K562 treated with DMSO at 1 percent for 4 hours (cell line): ENCODE data around the gene NIP7. TPM values are rescaled to one million over a fixed set of nuclear protein-coding genes. Genes with fewer than 3 reads are reported as not detected.

Experiments
- total RNA-seq: library from RNA; unstranded; fragments of 300-600 nt; gene quantifications from 2 replicates; pipeline ENCODE4 v1.2.3, GENCODE V29; 2022; ENCODE audit not compliant: insufficient read depth

Gene NIP7
- total RNA-seq, result 13.0 and 14.3 TPM in 2 replicates

GRCh38 chr16:69339289-69340094, at the start of gene NIP7, which contains the start of gene COG8:
Gene NIP7 (plus strand): TSS chr16:69339772. CDS start chr16:69339830, 58 bp downstream.
Gene COG8 (minus strand): TSS chr16:69339564. CDS start chr16:69339552, 12 bp downstream.

GRCh38 chr16:69310653-69311532, 28.7 kb upstream of the NIP7 start, which contains the start of gene VPS4A:
Gene VPS4A (plus strand): TSS chr16:69311350. CDS start chr16:69311512, 162 bp downstream.

GRCh38 chr16:69330286-69331109, 9.1 kb upstream of the NIP7 start, which contains the start of gene PDF:
Gene PDF (minus strand): TSS chr16:69330588. CDS start chr16:69330570, 18 bp downstream.

GRCh38 chr16:69351309-69352027, 11.9 kb downstream of the NIP7 start, which contains the start of gene TMED6:
Gene TMED6 (minus strand): TSS chr16:69351786. CDS start chr16:69351753, 33 bp downstream.

Other genes with a start within 250 kb of the NIP7 start
- gene HAS3, start 234.1 kb upstream of the NIP7 start, total RNA-seq, result 0.86 and 1.1 TPM in 2 replicates
- gene CHTF8, start 207.2 kb upstream of the NIP7 start, total RNA-seq, result 91.2 and 100 TPM in 2 replicates
- 47.7 and 55.7 TPM in 2 replicates for gene UTP4, start 207.1 kb upstream of the NIP7 start, total RNA-seq
- 3.4 and 4.2 TPM in 2 replicates for gene SNTB2, start 152.6 kb upstream of the NIP7 start, total RNA-seq
- 49.8 and 55.1 TPM in 2 replicates for gene VPS4A, start 28.4 kb upstream of the NIP7 start, total RNA-seq
- gene PDF, start 9.2 kb upstream of the NIP7 start, total RNA-seq, result 11.0 and 15.4 TPM in 2 replicates
- 24.9 and 26.8 TPM in 2 replicates for gene COG8, start 208 bp upstream of the NIP7 start, total RNA-seq
- 1.4 TPM in 1 of 2 replicates, not detected in the other for gene TMED6, start 12.0 kb downstream of the NIP7 start, total RNA-seq
- 16.3 and 21.4 TPM in 2 replicates for gene TERF2, start 46.2 kb downstream of the NIP7 start, total RNA-seq
- gene CYB5B, start 84.8 kb downstream of the NIP7 start, total RNA-seq, result 53.8 and 67.7 TPM in 2 replicates
- gene NFAT5, start 226.2 kb downstream of the NIP7 start, total RNA-seq, result 3.6 and 6.8 TPM in 2 replicates